ENCODE measurements around the gene GALNT2. TPM values are rescaled to one million over a fixed set of nuclear protein-coding genes. Genes with fewer than 3 reads are reported as not detected.

The GALNT2 gene
- total and polyA plus RNA-seq, 9 of the 15 experiments (the other 6 are each of a cell fraction or from before 2014, with no cell fraction given) = 1.6 to 106 (median 51.9) TPM

GRCh38 chr1:230205719-230206198, 138.7 kb downstream of the GALNT2 start (continued):
- TF ChIP-seq FOSL1 (tag; conservative IDR thresholded peaks at IDR 0.05) (peak; percentile 48; the same call in 1 of the 2 replicates), HMBOX1 (IDR thresholded peaks at IDR 0.05) (peak; percentile 95), ZNF583 (CRISPR knock-in tag; IDR thresholded peaks at IDR 0.05) (0 out of 2 replicates have a peak, but pooled peaks have one; percentile 38), HMGN3 (IDR thresholded peaks at IDR 0.05; ENCODE audit: borderline replicate concordance, extremely low read depth, insufficient read length, low read depth, low read length) (peak; percentile 64), RUNX1 (IDR thresholded peaks at IDR 0.05; ENCODE audit: low read depth) (peak; percentile 74; the same call in 1 of the 2 replicates), CEBPG (CRISPR knock-in tag; IDR thresholded peaks at IDR 0.05) (no peak), CEBPG (tag; conservative IDR thresholded peaks at IDR 0.05 in 1 of 2, IDR thresholded peaks at IDR 0.05 in 1 of 2) (no peak), TEAD4 (IDR thresholded peaks at IDR 0.05; ENCODE audit: low read length) (peak; percentile 99), TEAD4 (CRISPR knock-in tag; IDR thresholded peaks at IDR 0.05; ENCODE audit: borderline replicate concordance) (no peak), MEF2D (tag; conservative IDR thresholded peaks at IDR 0.05; ENCODE audit: low read depth) (0 out of 2 replicates have a peak, but pooled peaks have one; percentile 41), SRSF1 (IDR thresholded peaks at IDR 0.05; ENCODE audit: low read depth, low read length) (no peak), DPF2 (IDR thresholded peaks at IDR 0.05) (peak; percentile 96), MAZ (CRISPR knock-in tag; conservative IDR thresholded peaks at IDR 0.05 in 1 of 2, IDR thresholded peaks at IDR 0.05 in 1 of 2) (peak; percentile 43 to 48; a peak in 1 of 4 replicates), PREB (CRISPR knock-in tag; IDR thresholded peaks at IDR 0.05) (0 out of 2 replicates have a peak, but pooled peaks have one; percentile 28), SMARCE1 (IDR thresholded peaks at IDR 0.05) (peak; percentile 91), PRMT5 (CRISPR knock-in tag; IDR thresholded peaks at IDR 0.05) (no peak), CCAR2 (IDR thresholded peaks at IDR 0.05; ENCODE audit: low read depth, low read length) (no peak)
- TF ChIP-seq, protein P1, sequence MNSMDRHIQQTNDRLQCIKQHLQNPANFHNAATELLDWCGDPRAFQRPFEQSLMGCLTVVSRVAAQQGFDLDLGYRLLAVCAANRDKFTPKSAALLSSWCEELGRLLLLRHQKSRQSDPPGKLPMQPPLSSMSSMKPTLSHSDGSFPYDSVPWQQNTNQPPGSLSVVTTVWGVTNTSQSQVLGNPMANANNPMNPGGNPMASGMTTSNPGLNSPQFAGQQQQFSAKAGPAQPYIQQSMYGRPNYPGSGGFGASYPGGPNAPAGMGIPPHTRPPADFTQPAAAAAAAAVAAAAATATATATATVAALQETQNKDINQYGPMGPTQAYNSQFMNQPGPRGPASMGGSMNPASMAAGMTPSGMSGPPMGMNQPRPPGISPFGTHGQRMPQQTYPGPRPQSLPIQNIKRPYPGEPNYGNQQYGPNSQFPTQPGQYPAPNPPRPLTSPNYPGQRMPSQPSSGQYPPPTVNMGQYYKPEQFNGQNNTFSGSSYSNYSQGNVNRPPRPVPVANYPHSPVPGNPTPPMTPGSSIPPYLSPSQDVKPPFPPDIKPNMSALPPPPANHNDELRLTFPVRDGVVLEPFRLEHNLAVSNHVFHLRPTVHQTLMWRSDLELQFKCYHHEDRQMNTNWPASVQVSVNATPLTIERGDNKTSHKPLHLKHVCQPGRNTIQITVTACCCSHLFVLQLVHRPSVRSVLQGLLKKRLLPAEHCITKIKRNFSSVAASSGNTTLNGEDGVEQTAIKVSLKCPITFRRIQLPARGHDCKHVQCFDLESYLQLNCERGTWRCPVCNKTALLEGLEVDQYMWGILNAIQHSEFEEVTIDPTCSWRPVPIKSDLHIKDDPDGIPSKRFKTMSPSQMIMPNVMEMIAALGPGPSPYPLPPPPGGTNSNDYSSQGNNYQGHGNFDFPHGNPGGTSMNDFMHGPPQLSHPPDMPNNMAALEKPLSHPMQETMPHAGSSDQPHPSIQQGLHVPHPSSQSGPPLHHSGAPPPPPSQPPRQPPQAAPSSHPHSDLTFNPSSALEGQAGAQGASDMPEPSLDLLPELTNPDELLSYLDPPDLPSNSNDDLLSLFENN (IDR thresholded peaks at IDR 0.05; ENCODE audit: low read depth in 2 of 2, low read length in 2 of 2) = peak in 1 of 2 experiments; percentile 84; a peak in 2 of 4 replicates

Measured in K562 (cell line).